Measurements from ENCODE around the gene EPX. TPM values are rescaled to one million over a fixed set of nuclear protein-coding genes. Genes with fewer than 3 reads are reported as not detected.
A peak's percentile ranks its signal among the peaks of the same experiment; 100 is the strongest.

EPX gene
- total RNA-seq, 2 donors from 2014 or later: not detected

DNA sequence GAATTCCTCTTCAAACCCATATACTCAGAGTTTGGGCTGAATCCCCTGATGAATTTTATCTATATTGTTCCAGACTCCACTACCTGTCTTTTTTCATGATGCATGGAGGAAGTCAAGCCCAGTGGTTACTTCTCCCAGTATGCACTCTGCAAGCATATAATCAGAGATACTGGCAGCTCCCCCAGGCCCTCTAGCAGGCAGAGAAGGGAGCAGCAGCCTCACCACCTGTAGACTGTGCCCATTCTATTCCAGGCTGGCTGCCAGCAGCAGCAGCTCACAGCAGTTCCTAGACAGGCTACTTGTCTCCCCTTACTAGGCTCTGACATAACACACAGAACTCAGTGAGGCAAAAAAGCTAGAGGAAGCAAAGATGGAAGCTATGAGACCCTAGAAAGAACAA, 23.2 kb downstream of the EPX start:
- DNase-seq: no peak
- ATAC-seq: no peak
- intact Hi-C loops (cut with DNase I, micrococcal nuclease): no loop called here

DNA sequence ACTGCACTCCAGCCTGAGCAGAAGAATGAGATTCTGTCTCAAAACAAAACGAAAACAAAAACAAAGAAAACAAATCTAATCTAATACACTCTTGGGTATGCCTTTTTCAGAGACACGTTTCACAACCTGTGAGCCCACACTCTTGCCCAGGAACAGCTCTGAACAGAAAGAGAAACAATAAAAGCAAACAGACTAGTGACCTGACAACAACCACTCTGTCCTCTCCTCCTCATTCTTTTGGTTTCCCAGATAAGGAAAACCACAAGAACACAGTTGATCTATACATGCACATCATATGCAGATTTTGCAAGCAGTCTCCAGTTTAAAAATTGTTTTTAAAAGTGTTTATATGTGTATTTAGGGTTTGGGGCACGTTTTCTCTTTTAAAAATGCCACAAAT, 25.2 kb downstream of the EPX start:
- ATAC-seq: no peak
- DNase-seq: no peak
- intact Hi-C loops (cut with DNase I, micrococcal nuclease): no loop called here

DNA sequence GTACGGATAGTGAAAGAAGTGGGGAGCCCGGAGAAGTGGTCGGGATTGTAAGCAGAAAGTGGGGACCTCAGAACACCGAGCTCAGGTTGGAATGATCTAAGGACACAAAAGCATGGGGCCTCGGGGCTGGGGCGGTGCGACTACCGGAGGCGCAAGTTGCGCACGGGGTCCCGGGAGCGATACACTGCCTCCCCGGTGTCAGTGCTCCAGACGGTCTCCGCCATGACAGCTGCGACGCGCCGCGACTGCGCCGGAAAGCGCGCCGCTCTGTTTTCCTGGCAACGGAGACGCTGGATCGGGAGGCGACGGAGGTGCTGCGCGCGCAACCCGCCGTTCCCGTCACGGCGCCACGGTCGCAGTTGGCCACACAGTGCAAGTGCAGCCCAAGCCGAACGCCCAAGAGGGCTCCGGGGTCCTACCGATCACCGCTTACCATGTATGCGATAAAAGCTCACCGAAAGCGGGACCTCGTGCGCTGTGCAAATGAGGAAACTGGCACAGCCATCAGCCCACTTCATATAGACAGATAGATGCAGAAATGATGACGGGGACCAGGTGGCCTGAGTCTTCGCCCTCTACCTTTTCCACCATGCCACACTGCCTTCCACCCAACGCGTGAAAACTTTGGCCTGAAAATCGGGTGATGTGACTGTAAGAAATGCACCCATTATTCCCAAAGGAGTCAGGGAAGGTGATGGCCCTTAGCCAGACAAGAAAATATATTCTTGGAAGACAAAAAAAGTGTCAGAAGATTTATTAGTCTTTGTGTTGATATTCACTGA, 26.7 kb downstream of the EPX start, which contains the start of gene MKS1:
TSS of gene MKS1 (minus strand) at position 249 of the 782 bp plus-strand sequence. CDS start at position 224, 25 bp downstream.
- ATAC-seq (peak; percentile 99), DNase-seq (peak; percentile 92 to 97)
- intact Hi-C loops (cut with DNase I, micrococcal nuclease): no loop called here

DNA sequence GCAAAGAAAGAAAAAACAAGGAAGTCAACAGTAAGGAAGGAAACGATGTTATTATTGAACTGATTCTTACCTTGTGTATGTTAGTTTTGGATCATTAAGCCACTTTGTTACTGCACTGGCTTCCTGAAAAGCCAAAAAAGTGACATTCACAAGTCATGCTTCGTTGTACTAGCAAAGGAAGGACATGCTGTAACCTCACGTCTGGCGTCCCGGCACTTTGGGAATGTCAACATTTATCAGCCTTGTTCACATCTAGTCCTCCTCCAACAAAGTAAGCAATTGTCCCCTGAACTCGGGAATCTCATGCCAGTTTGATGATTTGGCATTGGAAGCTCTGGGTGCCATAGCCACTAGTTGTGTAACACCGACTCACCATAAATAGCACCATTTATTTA, 27.3 kb downstream of the EPX start:
- intact Hi-C loops (cut with DNase I, micrococcal nuclease): no loop called here
- no peak for DNase-seq
- peak; percentile 11 for ATAC-seq

DNA sequence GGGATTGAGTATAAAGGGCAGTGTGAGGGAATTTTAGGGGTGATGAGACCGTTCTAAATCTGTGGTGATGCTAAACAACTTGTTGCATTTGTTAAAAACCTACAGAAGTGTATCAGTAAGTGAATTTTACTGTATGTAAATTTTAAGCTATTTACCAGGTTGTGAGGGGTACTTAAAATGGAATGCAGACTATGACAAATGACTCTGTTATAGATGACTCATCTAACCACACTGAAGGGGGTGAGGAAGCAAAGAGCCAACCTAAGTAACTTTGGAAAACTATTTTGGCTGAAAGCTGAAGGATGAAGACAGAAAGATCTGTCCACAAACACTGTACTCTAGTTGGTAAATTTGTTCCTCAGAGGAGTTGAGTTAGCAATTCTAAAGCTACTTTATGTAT, 31.8 kb downstream of the EPX start:
- intact Hi-C loops (cut with DNase I, micrococcal nuclease): no loop called here
- no peak for DNase-seq
- ATAC-seq: no peak

DNA sequence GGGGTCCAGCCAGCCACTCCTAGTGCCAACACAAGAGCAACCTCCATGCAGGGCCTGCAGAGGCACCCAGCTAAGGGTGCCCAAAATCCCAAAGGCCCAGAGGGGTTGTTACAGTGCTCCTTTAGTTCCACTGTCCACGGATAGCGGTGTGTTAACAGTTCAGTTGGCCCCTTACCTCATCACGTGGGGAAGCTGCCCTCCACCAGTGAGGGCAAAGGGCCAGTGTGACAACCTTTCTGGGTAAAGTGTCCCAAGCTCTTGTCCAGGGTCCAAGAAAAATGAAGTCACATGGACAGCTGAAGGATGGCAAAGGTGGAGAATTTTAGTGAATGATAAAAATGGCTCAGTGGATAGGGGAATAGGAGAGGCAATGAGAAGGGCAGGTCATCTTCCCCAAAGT, 35.2 kb downstream of the EPX start:
- ATAC-seq: no peak
- intact Hi-C loops (cut with DNase I, micrococcal nuclease): no loop called here

DNA sequence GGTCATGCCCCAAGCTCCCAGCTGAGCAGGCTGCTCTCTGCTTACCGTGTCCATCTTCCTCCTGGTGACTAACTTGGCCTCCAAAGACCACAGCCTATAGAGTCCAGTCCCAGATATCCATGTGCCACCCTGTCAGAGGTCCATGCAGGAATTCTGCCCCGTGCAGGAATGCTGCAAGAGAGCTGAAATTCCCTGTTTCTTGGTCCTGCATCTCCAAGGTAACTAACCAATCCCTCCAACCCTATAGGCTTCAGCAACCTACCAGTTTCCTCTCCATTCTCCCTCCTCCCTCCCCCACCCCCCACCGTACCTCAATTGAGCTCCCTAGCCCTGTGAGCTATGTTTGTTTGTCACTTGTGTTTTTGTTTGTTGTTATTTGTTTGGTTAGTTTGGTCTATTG, 36.2 kb downstream of the EPX start:
- DNase-seq (no peak), ATAC-seq (no peak)
- intact Hi-C loops (cut with DNase I, micrococcal nuclease): no loop called here

More for the DNA sequence above, 35.2 kb downstream of the EPX start:
- DNase-seq: no peak

DNA sequence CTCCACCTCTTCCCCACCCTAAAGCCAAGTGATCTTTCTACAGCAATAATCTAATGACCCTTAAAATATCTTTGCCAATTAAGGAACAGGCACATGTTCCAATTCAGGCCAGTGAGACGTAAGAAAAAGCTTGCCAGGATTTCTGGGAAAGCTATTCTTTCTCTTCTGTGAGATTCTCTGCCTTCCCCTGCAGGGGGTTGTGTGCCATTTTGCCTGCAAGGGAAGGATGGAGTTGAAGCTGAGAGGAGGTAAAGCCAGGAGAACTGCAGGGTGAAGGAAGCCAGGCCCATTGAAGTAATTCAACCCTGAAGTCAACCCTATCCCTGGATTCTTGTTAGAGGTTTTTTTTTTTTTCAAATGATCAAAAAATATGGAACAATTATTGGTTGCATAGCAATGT, 36.9 kb downstream of the EPX start:
- ATAC-seq: no peak
- no peak for DNase-seq
- intact Hi-C loops (cut with DNase I, micrococcal nuclease): no loop called here

DNA sequence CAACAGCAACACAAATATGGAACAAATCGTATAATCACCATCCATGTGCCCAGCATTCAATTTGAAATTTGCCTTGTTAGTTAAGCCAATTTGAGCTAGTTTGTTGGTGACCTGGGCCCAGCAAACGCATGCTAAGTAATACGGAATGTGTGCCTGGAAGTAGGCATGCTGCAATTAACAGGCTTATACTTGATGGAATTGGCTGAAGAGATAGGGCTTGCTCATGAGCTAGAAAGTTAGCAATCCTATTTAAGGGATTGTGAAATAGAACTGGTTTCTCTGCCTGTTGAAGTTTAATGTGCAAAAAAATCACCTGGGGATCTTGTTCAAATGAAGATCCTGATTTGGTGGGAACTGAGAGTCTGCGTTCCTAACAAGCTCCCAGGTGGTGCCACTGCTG, 37.4 kb downstream of the EPX start:
- DNase-seq: no peak
- no peak for ATAC-seq
- intact Hi-C loops (cut with DNase I, micrococcal nuclease): no loop called here

DNA sequence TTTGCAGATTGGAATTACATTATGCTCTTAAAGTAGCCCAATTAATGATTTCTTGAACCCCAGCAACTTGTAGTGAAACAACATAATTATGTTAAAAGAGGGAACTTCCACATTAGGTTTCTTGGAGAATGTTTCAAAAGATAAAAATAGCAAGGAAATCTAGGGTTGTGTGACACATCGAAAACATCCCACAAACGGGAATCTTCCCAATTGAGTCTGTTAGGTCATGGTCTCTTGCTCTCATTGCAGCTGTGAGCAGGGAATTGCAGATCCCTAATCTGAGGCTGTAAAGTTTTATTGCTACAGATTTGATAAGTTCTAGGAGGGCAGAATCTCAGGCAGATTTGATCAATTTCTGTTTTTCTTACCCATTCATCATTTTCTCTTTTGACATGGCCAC, 39.1 kb downstream of the EPX start:
- DNase-seq: no peak
- ATAC-seq: no peak
- intact Hi-C loops (cut with DNase I, micrococcal nuclease): no loop called here

DNA sequence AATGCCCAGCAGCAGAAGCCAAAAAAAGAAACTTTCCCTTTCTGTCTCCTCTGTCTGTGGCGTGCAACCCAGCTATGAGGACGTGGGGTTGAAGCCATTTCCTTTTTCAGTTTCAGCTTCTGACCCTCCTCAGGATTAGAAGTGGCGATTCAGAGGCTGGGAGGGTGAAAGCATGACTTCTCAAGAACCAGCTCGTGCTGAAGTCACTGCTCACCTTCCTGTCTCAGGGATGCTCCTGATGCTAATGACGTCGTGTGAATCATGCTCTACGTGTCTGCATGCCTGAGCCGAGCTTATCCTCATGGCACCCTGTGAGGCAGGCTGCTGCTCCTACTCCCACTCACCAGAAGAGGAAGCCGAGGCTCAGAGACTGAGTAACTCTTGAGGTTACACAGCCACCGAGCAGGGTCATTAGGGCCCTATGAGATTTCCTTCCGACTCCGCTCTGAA, 40.2 kb downstream of the EPX start:
- no peak for DNase-seq
- intact Hi-C loops (cut with DNase I, micrococcal nuclease): no loop called here
- ATAC-seq: no peak

DNA sequence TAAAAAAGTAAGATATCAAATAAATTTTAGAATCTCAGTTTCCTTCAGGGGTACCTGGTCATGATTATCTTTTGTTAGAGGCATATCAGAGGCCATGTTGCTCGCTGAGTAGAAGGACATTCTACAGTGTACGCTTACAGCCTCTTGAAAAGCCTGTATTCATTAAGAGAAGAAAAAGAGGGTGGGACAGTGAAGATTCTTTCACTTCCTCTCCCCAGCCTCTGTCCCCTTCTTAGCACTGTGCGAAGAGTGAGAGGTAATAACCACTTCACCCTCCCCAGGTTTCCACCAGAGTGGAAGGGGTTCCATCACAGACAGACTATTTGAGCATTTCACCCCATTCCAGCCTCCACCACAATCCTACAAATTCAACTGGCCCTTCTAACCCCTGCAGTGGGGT, 41.0 kb downstream of the EPX start:
- ATAC-seq (no peak), DNase-seq (no peak)

DNA sequence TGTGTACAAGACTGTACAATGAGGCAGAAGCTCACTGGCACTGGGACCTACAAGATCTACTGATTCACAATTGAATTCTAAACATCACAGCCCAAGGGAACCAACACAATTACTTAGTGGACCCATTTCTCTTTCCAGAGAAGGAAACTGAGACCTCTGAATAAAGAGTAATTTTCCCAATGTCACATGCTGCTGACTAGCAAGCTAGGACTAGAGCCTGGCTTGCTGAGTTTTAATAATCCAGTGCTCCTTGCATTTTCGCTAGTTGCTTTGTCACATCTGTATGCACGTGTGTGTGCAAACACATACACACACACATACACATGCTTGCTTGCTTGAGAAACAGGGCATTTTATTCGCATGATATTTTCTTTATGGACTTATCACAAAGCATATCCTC, 42.0 kb downstream of the EPX start:
- no peak for DNase-seq
- intact Hi-C loops (cut with DNase I, micrococcal nuclease): no loop called here
- ATAC-seq: no peak

More for the DNA sequence above, 41.0 kb downstream of the EPX start:
- intact Hi-C loops (cut with DNase I, micrococcal nuclease): no loop called here

DNA sequence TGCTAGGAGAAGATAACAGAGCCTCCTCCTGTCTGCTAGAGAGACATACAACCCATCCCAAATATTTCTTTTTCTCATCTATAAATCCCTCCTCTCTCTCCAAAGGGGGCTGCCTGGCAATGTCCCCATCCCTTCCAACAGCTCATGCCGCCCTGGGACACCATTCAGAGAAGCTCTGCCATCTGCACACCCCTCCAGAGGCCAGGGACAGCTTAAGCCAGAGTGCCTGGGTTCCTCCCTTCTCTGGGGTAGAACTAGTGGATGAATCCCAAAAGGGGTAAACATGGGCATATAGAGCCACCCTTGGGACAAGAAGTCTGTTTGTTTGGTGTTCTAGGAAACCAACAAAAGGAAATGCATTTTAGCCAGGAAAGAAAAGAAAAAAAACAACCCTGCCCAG, 43.3 kb downstream of the EPX start:
- ATAC-seq (no peak), DNase-seq (no peak)
- intact Hi-C loops (cut with DNase I, micrococcal nuclease): no loop called here

DNA sequence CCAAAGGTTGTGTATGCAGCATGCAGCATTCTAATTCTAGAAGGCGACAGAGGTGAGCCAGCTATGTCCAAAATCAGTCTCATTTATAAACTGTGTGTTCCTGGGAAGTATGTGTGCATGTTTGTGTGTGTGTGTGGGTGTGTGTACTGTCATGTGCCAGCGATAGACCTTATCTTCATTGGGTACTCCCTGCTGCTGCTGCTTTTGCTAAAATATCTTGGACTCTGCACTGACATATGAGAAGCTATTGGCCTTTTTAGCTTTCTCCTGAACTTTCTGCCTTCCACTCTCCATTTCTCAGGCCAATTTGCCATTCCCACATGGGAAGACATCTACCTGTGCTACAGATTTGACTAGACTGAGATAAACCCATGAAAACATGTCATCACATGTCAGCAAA, 43.9 kb downstream of the EPX start:
- intact Hi-C loops (cut with DNase I, micrococcal nuclease): no loop called here
- ATAC-seq: no peak
- no peak for DNase-seq

DNA sequence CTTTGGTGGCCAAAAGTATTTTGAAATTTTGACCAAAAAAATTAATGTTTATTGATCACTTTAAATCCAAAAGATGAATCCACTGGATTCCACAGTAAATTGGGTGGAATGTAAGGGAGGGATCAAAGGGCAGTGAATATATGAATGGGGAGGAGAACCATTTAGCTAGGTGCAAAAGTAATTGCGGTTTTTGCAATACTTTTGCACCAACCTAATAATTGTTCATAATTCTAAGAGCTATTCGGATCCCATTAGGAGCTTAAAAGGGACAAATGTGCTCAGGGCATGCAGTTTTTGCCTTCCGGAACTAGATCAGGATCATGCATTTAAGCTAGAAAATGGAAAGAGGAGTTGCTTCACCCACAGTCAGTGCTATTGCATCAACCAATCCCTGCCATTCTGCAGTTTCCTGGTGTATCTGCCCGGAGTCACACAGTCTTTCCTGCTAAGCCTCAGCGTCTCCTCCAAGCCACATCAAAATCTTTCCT, 45.7 kb downstream of the EPX start, which contains the start of gene LPO:
TSS of gene LPO (plus strand) at position 438 of the 488 bp plus-strand sequence. CDS start 4,396 bp downstream, outside the sequence.
- no peak for ATAC-seq
- no peak for DNase-seq
- intact Hi-C loops (cut with DNase I, micrococcal nuclease): no loop called here

DNA sequence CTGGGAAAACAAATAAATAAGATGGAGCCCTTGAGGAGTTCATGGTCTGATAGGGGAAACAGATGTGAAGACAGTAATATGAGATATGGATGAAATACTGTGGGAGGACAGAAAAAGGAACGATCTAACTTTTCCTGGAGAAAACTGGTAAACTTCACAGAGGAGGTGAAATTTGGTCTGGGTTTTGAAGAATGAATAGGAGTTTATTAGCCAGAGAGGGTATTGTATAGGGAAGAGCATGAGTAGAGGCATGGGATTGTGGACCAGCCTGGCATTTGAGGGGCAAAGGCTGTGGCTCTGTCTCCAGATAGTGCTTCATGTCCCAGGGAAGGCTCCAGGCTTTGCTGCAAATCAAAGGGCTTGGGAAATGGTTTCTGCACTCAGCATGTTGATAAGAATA, 47.5 kb downstream of the EPX start:
- intact Hi-C loops (cut with DNase I, micrococcal nuclease): no loop called here
- no peak for DNase-seq
- ATAC-seq: no peak

DNA sequence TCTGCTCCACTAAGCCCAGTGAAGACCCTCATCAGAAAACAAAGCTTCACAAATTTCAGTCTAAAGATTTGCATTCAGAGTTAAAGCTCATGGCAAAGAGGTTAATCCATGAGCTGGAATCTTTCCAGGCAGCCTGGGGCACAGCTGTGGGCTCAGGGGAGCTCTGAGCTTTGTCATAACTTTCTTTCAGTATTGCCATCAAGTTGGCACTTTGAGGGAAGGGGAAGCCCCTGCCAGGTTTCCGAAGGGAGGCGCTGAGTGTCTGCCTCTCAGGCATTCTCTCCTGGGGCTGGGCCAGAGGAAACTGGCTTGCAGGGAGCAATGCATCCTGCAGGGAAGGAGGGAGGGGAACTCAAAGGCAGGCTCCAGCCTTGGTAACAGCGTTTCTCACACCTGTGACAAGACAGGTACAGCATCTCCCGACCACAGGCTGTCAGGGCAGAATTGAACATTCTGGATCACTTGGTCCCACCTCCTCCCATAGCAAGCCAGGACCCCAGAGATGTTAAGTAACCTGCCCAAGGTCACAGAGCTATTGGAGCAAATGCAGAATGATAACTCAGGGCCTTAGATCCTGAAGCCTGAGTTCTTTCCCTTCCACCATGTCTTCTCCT, 49.8 kb downstream of the EPX start:
- no peak for DNase-seq
- intact Hi-C loops (cut with DNase I, micrococcal nuclease): no loop called here
- ATAC-seq: no peak

DNA sequence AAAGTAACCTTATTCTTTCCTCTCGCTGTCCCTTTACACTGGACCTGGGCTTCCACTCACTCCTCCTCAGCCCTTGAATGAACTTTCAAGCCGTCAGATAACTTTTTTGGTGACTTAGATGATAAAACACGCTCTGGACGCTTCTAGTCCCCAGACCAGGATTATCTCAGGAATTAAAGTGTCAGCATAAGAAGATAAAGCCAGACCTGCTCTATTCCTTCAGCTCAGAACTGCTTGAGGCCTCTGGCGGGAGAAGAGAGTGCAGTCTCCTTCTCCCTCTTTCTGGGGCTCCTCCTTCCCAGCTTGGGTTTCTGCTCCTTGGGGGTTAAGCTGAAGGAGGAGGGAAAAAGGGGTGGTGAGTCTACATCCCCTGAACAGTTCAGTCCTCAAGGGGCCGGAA, 52.4 kb downstream of the EPX start:
- ATAC-seq (no peak), DNase-seq (no peak)

DNA sequence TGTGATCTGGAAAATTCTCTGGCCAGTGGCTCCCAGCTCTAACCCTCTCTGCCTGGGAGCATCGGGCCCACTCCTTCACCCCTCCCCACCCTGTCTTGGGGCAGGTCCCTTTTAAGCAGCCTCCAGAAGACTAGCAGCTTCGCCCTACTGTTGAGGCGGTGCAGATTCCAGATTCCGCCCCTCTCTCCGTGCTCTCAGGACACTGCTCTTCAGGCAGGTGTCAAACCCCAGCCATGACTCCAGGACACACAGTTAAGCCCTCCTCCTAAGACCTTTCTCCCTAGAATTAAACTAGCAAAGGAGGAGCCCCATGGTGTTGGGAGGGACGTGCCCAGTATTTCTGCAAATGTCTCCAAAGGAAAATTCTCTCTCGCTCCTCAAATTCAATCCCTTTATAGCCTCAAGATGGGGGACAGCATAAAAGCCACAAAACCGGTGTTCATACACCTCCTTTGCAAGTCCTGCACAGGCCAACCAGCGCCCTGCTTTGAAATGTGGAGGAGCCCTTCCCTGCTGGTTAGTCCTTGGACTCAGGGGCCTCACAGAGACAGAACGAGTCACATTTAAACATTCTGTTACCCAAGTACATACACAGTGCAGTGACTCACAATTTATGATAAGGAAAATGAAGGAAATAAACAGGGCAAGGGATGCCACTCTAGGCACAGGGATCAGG, 53.0 kb downstream of the EPX start:
- no peak for DNase-seq
- no peak for ATAC-seq
- intact Hi-C loops (cut with DNase I, micrococcal nuclease): no loop called here

More for the DNA sequence above, 52.4 kb downstream of the EPX start:
- intact Hi-C loops (cut with DNase I, micrococcal nuclease): no loop called here

All from left colon (tissue), 2 donors.